Uterus (tissue), 4 donors: ENCODE data around the gene FMO3. TPM values are rescaled to one million over a fixed set of nuclear protein-coding genes. Genes with fewer than 3 reads are reported as not detected.

Experiments
- DNase-seq, 2 donors: peaks; one replicate each; pipeline ENCODE4 v3.0.0-alpha.2; 2019 to 2020
- H3K27ac ChIP-seq, 2 donors: fragments of 200-600 bp; sonication (generic); 1 replicate in 1 of 2; 2 replicates in 1 of 2; pipeline ENCODE4 v1.5.1; 2016 to 2018
- H3K27me3 ChIP-seq, 2 donors: fragments of 200-600 bp; sonication (generic); one replicate each; pipeline ENCODE4 v1.5.1; 2018 to 2019; ENCODE audit warnings: control low read depth in 1 of 2
- H3K36me3 ChIP-seq, 2 donors: fragments of 200-600 bp; sonication (generic); one replicate each; pipeline ENCODE4 v1.5.1; 2019; ENCODE audit warnings: control low read depth in 1 of 2
- H3K4me1 ChIP-seq, 2 donors: fragments of 200-600 bp; sonication (generic); one replicate each; pipeline ENCODE4 v1.5.1; 2018 to 2019; ENCODE audit warnings: control low read depth in 1 of 2
- H3K4me3 ChIP-seq, 2 donors: fragments of 200-600 bp; sonication (generic); 1 replicate in 1 of 2; 2 replicates in 1 of 2; pipeline ENCODE4 v1.5.1; 2018 to 2019; ENCODE audit warnings: mild to moderate bottlenecking in 1 of 2
- H3K9me3 ChIP-seq, 2 donors: fragments of 200-600 bp; sonication (generic); one replicate each; pipeline ENCODE4 v1.5.1; 2019; ENCODE audit warnings: control low read depth in 1 of 2
- POLR2A ChIP-seq, 2 donors: fragments of 450-650 bp; IDR thresholded peaks; one replicate each; pipeline ENCODE4 v1.6.1; 2016; ENCODE audit warnings: antibody characterized with exemption in 2 of 2, mild to moderate bottlenecking in 1 of 2, moderate library complexity in 1 of 2
- intact Hi-C: fragments of 100-400 bp; cut with DNase I; formaldehyde crosslinking; loops from one replicate; pipeline ENCODE4 v1.15.1; 2023; ENCODE audit warnings: low total_unique reads
- total RNA-seq, 4 donors: library from RNA; depleted of rRNA in 3 of 4; stranded (reverse); fragments of >200 nt in 3 of 4; gene quantifications; one replicate each; pipeline versions ENCODE4 v1.1.0 to v1.2.4, GENCODE V29; 2014 to 2023
- TF ChIP-seq, protein P1 (sequence below), 4 experiments: fragments of 200-600 bp in 2 of 4; fragments of 450-650 bp in 2 of 4; sonication (generic) in 2 of 4; IDR thresholded peaks; one replicate each; pipeline ENCODE4 v1.5.1; 2016 to 2019; ENCODE audit warnings: antibody characterized with exemption in 4 of 4, mild to moderate bottlenecking in 2 of 4, moderate library complexity in 1 of 4
- donor health status: DM: yes; HTN: yes; CAD: no.

Gene FMO3
- total RNA-seq, 4 donors from 2014 or later: 0.14 to 30.9 (median 1.1) TPM

GRCh38 chr1:171083222-171083621, 7.5 kb upstream of the FMO3 start:
- peaks cover 0 to 7% of the 10 kb centered on the region in 2 donors for H3K4me1 ChIP-seq
- no peak for TF ChIP-seq POLR2A (IDR thresholded peaks at IDR 0.05)
- TF ChIP-seq, protein P1, sequence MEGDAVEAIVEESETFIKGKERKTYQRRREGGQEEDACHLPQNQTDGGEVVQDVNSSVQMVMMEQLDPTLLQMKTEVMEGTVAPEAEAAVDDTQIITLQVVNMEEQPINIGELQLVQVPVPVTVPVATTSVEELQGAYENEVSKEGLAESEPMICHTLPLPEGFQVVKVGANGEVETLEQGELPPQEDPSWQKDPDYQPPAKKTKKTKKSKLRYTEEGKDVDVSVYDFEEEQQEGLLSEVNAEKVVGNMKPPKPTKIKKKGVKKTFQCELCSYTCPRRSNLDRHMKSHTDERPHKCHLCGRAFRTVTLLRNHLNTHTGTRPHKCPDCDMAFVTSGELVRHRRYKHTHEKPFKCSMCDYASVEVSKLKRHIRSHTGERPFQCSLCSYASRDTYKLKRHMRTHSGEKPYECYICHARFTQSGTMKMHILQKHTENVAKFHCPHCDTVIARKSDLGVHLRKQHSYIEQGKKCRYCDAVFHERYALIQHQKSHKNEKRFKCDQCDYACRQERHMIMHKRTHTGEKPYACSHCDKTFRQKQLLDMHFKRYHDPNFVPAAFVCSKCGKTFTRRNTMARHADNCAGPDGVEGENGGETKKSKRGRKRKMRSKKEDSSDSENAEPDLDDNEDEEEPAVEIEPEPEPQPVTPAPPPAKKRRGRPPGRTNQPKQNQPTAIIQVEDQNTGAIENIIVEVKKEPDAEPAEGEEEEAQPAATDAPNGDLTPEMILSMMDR (IDR thresholded peaks at IDR 0.05): no peak
- H3K4me3 ChIP-seq: no peak overlapping the region
- H3K27me3 ChIP-seq: no peaks in the 10 kb centered on the region
- no peaks in the 10 kb centered on the region for H3K36me3 ChIP-seq
- H3K27ac ChIP-seq: no peak overlapping the region
- H3K9me3 ChIP-seq: no peaks in the 10 kb centered on the region
- intact Hi-C loops: no loop called here
- DNase-seq: no peak

- H3K4me3 ChIP-seq: no peak overlapping the region
- peaks cover 0 to 7% of the 10 kb centered on the region in 2 donors for H3K4me1 ChIP-seq
- no peak overlapping the region for H3K27ac ChIP-seq
- no peaks in the 10 kb centered on the region for H3K36me3 ChIP-seq
- H3K27me3 ChIP-seq: no peaks in the 10 kb centered on the region
- no peaks in the 10 kb centered on the region for H3K9me3 ChIP-seq
- no peak for DNase-seq
- TF ChIP-seq, protein P1 (IDR thresholded peaks at IDR 0.05): no peak
- no peak for TF ChIP-seq POLR2A (IDR thresholded peaks at IDR 0.05)
- intact Hi-C loops: no loop called here
Observed at GRCh38 chr1:171084091-171084490, 6.6 kb upstream of the FMO3 start.

GRCh38 chr1:171084870-171085269, 5.8 kb upstream of the FMO3 start:
- intact Hi-C loops: no loop called here
- H3K4me1 ChIP-seq: peaks cover 0 to 7% of the 10 kb centered on the region in 2 donors

DNA sequence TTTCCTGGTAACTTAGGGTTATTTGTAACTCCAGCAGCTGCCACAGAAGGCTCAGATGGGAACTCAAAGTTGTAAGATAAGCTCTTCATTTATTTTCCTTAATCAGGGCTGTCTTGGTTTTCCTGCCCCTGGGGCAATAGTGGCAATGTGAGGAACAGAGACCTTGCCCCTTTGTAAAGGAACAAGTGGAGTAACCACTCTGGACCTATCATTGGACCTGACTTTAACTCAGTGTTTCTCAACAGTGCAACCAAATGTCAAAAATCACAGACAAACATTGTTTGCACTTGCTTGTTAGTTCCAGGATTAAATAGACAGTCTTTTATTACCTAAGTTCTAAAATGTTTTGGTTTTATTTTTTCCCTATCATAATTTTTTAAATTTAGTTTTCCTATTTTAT, 2.8 kb upstream of the FMO3 start:
- H3K36me3 ChIP-seq: no peaks in the 10 kb centered on the region
- DNase-seq: no peak
- peaks cover 0 to 2% of the 10 kb centered on the region in 2 donors for H3K4me1 ChIP-seq
- H3K27me3 ChIP-seq: no peaks in the 10 kb centered on the region
- no peak overlapping the region for H3K27ac ChIP-seq
- intact Hi-C loops: no loop called here
- no peak overlapping the region for H3K4me3 ChIP-seq
- H3K9me3 ChIP-seq: no peaks in the 10 kb centered on the region
- TF ChIP-seq, protein P1 (IDR thresholded peaks at IDR 0.05): no peak
- no peak for TF ChIP-seq POLR2A (IDR thresholded peaks at IDR 0.05)

More at GRCh38 chr1:171084870-171085269, 5.8 kb upstream of the FMO3 start:
- H3K36me3 ChIP-seq: no peaks in the 10 kb centered on the region
- no peak for DNase-seq
- no peaks in the 10 kb centered on the region for H3K27me3 ChIP-seq
- H3K9me3 ChIP-seq: no peaks in the 10 kb centered on the region
- no peak overlapping the region for H3K4me3 ChIP-seq
- no peak overlapping the region for H3K27ac ChIP-seq
- no peak for TF ChIP-seq POLR2A (IDR thresholded peaks at IDR 0.05)
- TF ChIP-seq, protein P1 (IDR thresholded peaks at IDR 0.05): no peak

- Histone ChIP-seq H3K9me3 (no peaks in the 10 kb centered on the region), H3K27me3 (no peaks in the 10 kb centered on the region), H3K4me3 (no peak overlapping the region), H3K4me1 (no peaks in the 10 kb centered on the region), H3K27ac (no peak overlapping the region), H3K36me3 (no peaks in the 10 kb centered on the region)
- DNase-seq: no peak
- TF ChIP-seq, protein P1 (IDR thresholded peaks at IDR 0.05): no peak
- no peak for TF ChIP-seq POLR2A (IDR thresholded peaks at IDR 0.05)
- intact Hi-C loops: no loop called here
Observed at GRCh38 chr1:171103862-171104261, 13.2 kb downstream of the FMO3 start.
